ENCODE measurements around the gene GPR50.

GPR50 gene

DNA sequence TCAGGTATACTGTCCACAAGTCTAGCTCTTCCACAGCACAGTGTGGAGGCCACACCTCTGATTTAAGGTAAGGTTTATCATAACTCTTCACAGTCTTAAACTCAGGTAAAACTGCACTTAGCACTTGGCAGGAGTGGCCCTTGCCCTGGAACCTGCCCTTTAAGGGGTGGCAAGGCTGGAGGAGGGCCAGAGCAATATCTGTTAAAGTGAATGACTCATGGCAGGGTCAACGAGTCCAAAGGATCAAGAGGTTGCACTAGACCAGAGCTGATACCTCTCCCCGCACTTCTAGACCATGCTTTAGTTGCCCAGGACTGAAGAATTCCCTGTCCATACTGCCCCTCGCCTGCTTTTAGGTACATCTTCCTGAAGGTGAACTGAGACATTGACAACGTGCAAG lies 14.7 kb upstream of the GPR50 start:
- no peak for DNase-seq
- in situ Hi-C loops (cut with HindIII; ENCODE audit: low pct_ligation_motif_present, low sequenced_read_pairs), result no loop called here
- Histone ChIP-seq H3K36me3 (replicated peaks) (no peaks in the 10 kb centered on the region), H3K27me3 (replicated peaks) (no peaks in the 10 kb centered on the region), H3K27ac (no peak overlapping the region), H3K4me3 (ENCODE audit: low read depth, low read length) (no peak overlapping the region)
- TF ChIP-seq, protein P1, sequence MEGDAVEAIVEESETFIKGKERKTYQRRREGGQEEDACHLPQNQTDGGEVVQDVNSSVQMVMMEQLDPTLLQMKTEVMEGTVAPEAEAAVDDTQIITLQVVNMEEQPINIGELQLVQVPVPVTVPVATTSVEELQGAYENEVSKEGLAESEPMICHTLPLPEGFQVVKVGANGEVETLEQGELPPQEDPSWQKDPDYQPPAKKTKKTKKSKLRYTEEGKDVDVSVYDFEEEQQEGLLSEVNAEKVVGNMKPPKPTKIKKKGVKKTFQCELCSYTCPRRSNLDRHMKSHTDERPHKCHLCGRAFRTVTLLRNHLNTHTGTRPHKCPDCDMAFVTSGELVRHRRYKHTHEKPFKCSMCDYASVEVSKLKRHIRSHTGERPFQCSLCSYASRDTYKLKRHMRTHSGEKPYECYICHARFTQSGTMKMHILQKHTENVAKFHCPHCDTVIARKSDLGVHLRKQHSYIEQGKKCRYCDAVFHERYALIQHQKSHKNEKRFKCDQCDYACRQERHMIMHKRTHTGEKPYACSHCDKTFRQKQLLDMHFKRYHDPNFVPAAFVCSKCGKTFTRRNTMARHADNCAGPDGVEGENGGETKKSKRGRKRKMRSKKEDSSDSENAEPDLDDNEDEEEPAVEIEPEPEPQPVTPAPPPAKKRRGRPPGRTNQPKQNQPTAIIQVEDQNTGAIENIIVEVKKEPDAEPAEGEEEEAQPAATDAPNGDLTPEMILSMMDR (IDR thresholded peaks at IDR 0.05; ENCODE audit: low read depth, low read length, missing control alignments), result no peak

DNA sequence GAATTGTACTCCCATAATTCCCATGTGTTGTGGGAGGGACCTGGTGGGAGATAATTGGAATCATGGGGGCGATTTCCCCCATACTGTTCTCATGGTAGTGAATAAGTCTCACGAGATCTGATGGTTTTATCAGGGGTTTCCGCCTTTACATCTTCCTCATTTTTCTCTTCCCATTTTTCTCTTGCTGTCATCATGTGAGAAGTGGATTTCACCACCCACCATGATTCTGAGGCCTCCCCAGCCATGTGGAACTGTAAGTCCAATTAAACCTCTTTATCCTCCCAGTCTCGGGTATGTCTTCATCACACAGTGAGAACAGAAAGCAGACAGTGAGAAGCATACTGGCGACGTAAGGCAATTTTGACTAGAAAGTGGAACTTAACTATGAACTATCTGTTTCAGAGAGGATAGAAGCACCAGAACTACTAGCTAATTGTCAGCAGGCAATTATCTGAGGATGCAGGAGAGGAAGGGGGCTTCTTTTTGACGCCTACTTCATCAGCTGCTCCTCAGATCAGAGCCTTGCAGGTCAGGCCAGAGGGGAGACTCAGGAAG lies 8.5 kb upstream of the GPR50 start:
- TF ChIP-seq, protein P1 (IDR thresholded peaks at IDR 0.05; ENCODE audit: low read depth, low read length, missing control alignments), result no peak
- Histone ChIP-seq H3K36me3 (replicated peaks) (no peaks in the 10 kb centered on the region), H3K27me3 (replicated peaks) (no peaks in the 10 kb centered on the region), H3K4me3 (ENCODE audit: low read depth, low read length) (no peak overlapping the region), H3K27ac (no peak overlapping the region)
- in situ Hi-C loops (cut with HindIII; ENCODE audit: low pct_ligation_motif_present, low sequenced_read_pairs), result no loop called here
- DNase-seq, result no peak

DNA sequence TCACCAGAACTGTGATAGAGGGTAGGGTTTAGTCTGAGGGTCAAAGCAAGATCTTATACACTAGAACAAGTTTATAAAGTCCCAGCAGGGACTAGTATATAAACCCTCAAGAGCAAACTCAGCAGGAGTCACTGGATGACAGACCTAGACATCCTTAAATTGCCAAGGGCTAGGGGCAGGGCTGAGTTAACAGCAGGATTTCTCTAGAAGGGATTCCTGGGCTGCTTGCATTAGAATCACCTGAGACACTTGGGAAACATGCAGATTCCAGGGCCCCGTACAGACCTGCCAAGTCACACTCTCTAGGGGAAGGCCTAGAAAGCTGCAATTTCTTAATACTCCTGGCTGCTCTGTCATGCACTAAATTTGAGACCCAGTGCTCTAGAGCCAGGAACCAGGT lies 6.6 kb upstream of the GPR50 start:
- Histone ChIP-seq H3K36me3 (replicated peaks) (no peaks in the 10 kb centered on the region), H3K27me3 (replicated peaks) (peaks cover 2% of the 10 kb centered on the region), H3K27ac (no peak overlapping the region), H3K4me3 (ENCODE audit: low read depth, low read length) (no peak overlapping the region)
- DNase-seq, result no peak
- in situ Hi-C loops (cut with HindIII; ENCODE audit: low pct_ligation_motif_present, low sequenced_read_pairs), result no loop called here
- TF ChIP-seq, protein P1 (IDR thresholded peaks at IDR 0.05; ENCODE audit: low read depth, low read length, missing control alignments), result no peak

DNA sequence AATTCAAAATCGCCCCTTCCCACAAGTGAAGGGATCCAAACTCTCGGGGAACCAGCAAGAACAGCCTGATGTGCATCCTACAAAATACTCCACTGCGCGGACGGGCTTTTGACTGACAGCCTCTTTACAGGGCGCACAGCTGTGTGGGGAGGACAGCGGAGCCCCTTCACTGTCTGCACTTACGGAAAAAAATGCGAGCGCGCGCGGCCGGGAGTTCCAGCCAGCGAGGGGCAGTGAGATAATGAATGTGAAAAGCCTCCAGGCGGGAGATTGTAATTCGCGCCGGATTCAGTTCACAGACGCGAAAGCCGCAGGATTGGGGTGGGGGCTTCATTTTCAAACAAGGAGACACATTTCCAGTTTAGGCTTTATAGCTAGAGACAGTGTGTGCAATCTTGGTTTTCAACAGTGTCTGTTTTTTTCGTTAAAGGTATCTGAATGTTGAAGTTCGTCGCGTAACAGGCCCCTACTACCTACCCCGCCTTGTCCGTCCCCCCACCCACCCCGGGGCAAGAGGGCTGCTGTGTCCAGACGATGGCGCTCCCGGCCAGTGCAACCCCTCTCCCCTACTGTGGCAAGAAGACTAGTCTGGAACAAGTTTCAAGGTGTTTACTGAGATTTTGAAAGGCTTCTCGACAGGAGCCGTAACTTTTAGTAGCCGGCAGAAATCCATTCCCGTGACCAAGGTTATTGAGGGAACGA lies 1.7 kb upstream of the GPR50 start:
- H3K36me3 ChIP-seq (replicated peaks), result no peaks in the 10 kb centered on the region
- no peak overlapping the region for H3K27ac ChIP-seq
- DNase-seq, result no peak
- H3K27me3 ChIP-seq (replicated peaks), result peaks cover 9% of the 10 kb centered on the region
- no peak overlapping the region for H3K4me3 ChIP-seq (ENCODE audit: low read depth, low read length)
- in situ Hi-C loops (cut with HindIII; ENCODE audit: low pct_ligation_motif_present, low sequenced_read_pairs), result no loop called here
- TF ChIP-seq, protein P1 (IDR thresholded peaks at IDR 0.05; ENCODE audit: low read depth, low read length, missing control alignments), result no peak

DNA sequence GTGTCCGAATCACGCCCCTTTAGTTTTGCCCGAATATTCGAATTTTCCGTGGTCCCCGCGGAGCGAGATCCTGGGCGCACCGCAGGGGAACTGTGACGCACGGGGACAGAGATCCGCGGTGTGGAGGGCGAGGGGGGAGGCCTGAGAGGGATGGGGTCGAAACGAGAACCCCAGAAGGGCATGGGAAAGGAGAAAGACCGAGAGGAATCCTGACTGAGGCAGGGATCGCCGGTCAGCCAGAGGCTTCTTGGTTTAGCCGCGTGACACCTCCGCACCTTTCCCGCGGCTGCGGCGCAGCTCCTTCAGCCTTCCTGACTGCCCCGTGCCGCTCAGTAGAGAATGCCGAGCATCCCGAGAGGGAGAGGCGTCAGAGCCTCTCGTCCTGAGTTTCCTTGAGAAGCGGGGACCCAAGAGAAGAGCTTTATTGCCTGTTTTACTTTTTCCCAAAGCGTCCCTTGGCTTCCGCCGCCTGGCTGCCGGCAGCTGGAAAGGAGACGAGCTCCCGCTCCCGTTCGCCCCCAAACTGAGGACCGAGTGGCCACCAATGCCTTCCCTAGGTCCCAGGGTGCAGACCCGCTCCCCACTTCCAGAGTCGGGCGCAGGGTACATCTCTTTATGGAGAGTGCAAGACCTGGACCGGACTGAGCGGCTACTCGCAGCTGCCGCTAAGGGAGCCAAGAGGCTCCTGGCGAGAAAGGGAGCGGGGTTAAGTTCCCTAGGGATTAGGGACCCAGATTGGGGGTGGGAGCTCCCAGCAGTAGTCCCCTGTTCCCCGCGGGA lies 911 bp upstream of the GPR50 start:
- no peak overlapping the region for H3K4me3 ChIP-seq (ENCODE audit: low read depth, low read length)
- no peaks in the 10 kb centered on the region for H3K36me3 ChIP-seq (replicated peaks)
- TF ChIP-seq, protein P1 (IDR thresholded peaks at IDR 0.05; ENCODE audit: low read depth, low read length, missing control alignments), result no peak
- H3K27ac ChIP-seq, result no peak overlapping the region
- DNase-seq, result no peak
- in situ Hi-C loops (cut with HindIII; ENCODE audit: low pct_ligation_motif_present, low sequenced_read_pairs), result no loop called here
- H3K27me3 ChIP-seq (replicated peaks), result peaks cover 9% of the 10 kb centered on the region
